Mesenchymal stem cell (in vitro differentiated cells and primary cell): ENCODE results near the gene STARD6. TPM values are rescaled to one million over a fixed set of nuclear protein-coding genes. Genes with fewer than 3 reads are reported as not detected.

Experiments
- DNase-seq: peaks from one replicate; pipeline ENCODE4 v3.0.0-alpha.2; 2013
- H2AFZ ChIP-seq: one replicate; pipeline ENCODE4 v1.6.1; 2013; ENCODE audit warnings: low read depth, mild to moderate bottlenecking, control low read depth, inconsistent platforms, low read length, moderate library complexity
- H2AK5ac ChIP-seq: 2 replicates; pipeline ENCODE4 v1.6.1; 2013; ENCODE audit warnings: low read length, moderate library complexity, mild to moderate bottlenecking, inconsistent platforms; ENCODE audit not compliant: severe bottlenecking
- H2BK120ac ChIP-seq: one replicate; pipeline ENCODE4 v1.6.1; 2013; ENCODE audit warnings: low read depth, mild to moderate bottlenecking, inconsistent platforms, low read length, moderate library complexity
- H2BK12ac ChIP-seq, 2 experiments: one replicate each; pipeline ENCODE4 v1.6.1; 2013; ENCODE audit warnings: inconsistent platforms in 2 of 2, low read length in 2 of 2, mild to moderate bottlenecking in 2 of 2, moderate library complexity in 2 of 2, control low read depth in 1 of 2
- H2BK15ac ChIP-seq: one replicate; pipeline ENCODE4 v1.6.1; 2013; ENCODE audit warnings: mild to moderate bottlenecking, low read depth, inconsistent platforms; ENCODE audit not compliant: poor library complexity, severe bottlenecking
- H2BK5ac ChIP-seq: 2 replicates; pipeline ENCODE4 v1.6.1; 2013; ENCODE audit warnings: low read depth, mild to moderate bottlenecking, low read length, control low read depth, inconsistent platforms; ENCODE audit not compliant: poor library complexity, severe bottlenecking
- H3K14ac ChIP-seq, 2 experiments: one replicate each; pipeline ENCODE4 v1.6.1; 2013; ENCODE audit warnings: inconsistent platforms in 2 of 2, low read length in 2 of 2, control low read depth in 1 of 2, mild to moderate bottlenecking in 1 of 2, moderate library complexity in 1 of 2
- H3K18ac ChIP-seq, 2 experiments: one replicate each; pipeline ENCODE4 v1.6.1; 2013; ENCODE audit warnings: inconsistent platforms in 2 of 2, low read length in 2 of 2, control low read depth in 1 of 2, low read depth in 1 of 2, mild to moderate bottlenecking in 1 of 2
- H3K23ac ChIP-seq, 2 experiments: one replicate each; pipeline ENCODE4 v1.6.1; 2013; ENCODE audit warnings: inconsistent platforms in 2 of 2, low read length in 2 of 2, mild to moderate bottlenecking in 2 of 2, moderate library complexity in 2 of 2, control low read depth in 1 of 2
- H3K27ac ChIP-seq: 2 replicates; pipeline ENCODE4 v1.5.1; 2013; ENCODE audit warnings: mild to moderate bottlenecking, moderate library complexity, low read length, control low read depth, inconsistent platforms; ENCODE audit not compliant: poor library complexity, severe bottlenecking
- H3K27me3 ChIP-seq, 2 experiments: 2 replicates each; pipeline versions ENCODE4 v1.6.1 to v1.7.0; 2013; ENCODE audit warnings: low read length in 2 of 2, mild to moderate bottlenecking in 2 of 2, moderate library complexity in 2 of 2, control low read depth in 1 of 2, inconsistent platforms in 1 of 2; ENCODE audit not compliant: control insufficient read depth in 1 of 2, insufficient read depth in 1 of 2
- H3K36me3 ChIP-seq, 2 experiments: 2 replicates each; pipeline versions ENCODE4 v1.6.1 to v1.7.0; 2013; ENCODE audit warnings: low read length in 2 of 2, control low read depth in 1 of 2, inconsistent platforms in 1 of 2, low read depth in 1 of 2, mild to moderate bottlenecking in 1 of 2; ENCODE audit not compliant: insufficient read depth in 2 of 2, control insufficient read depth in 1 of 2
- H3K4ac ChIP-seq, 2 experiments: one replicate each; pipeline ENCODE4 v1.6.1; 2013; ENCODE audit warnings: inconsistent platforms in 2 of 2, low read length in 2 of 2, mild to moderate bottlenecking in 2 of 2, moderate library complexity in 2 of 2, control low read depth in 1 of 2, low read depth in 1 of 2
- H3K4me1 ChIP-seq: 2 replicates; pipeline ENCODE4 v1.6.1; 2013; ENCODE audit warnings: low read depth, low read length, control low read depth; ENCODE audit not compliant: control insufficient read depth, insufficient read depth
- H3K4me2 ChIP-seq: 2 replicates; pipeline ENCODE4 v1.6.1; 2013; ENCODE audit warnings: low read length, mild to moderate bottlenecking, inconsistent platforms; ENCODE audit not compliant: poor library complexity, severe bottlenecking
- H3K4me3 ChIP-seq, 2 experiments: 2 replicates each; pipeline versions ENCODE4 v1.5.1 to v1.7.0; 2013; ENCODE audit warnings: low read length in 2 of 2, mild to moderate bottlenecking in 2 of 2, control low read depth in 1 of 2, low read depth in 1 of 2; ENCODE audit not compliant: insufficient read depth in 1 of 2
- H3K79me1 ChIP-seq: replicated peaks from 2 replicates; pipeline ENCODE4 v1.6.1; 2013; ENCODE audit warnings: mild to moderate bottlenecking, control low read depth, low read length, inconsistent platforms; ENCODE audit not compliant: poor library complexity, severe bottlenecking
- H3K9ac ChIP-seq: 2 replicates; pipeline ENCODE4 v1.7.0; 2013; ENCODE audit warnings: mild to moderate bottlenecking, low read length, moderate library complexity
- H3K9me3 ChIP-seq: 2 replicates; pipeline ENCODE4 v1.7.0; 2013; ENCODE audit warnings: mild to moderate bottlenecking, low read length; ENCODE audit not compliant: control insufficient read depth
- H4K8ac ChIP-seq: one replicate; pipeline ENCODE4 v1.6.1; 2013; ENCODE audit warnings: inconsistent platforms, mild to moderate bottlenecking, low read length, moderate library complexity
- H4K91ac ChIP-seq: one replicate; pipeline ENCODE4 v1.6.1; 2013; ENCODE audit warnings: mild to moderate bottlenecking, low read length, inconsistent platforms
- WGBS: methylation state at CpG from one replicate; pipeline ENCODE4 v1.1.7; 2013; ENCODE audit warnings: mixed read lengths; 5-methylcytosine and 5-hydroxymethylcytosine counted together
- polyA plus RNA-seq, 2 experiments: library from polyadenylated mRNA; stranded (reverse); fragments of 200-250 nt; gene quantifications; one replicate each; pipeline ENCODE4 v1.2.3, GENCODE V29; 2013

Gene STARD6
- 0.10 TPM for polyA plus RNA-seq (2013, experiment 1 of 2)
- 0.21 TPM for polyA plus RNA-seq (2013, experiment 2 of 2)

- Histone ChIP-seq H3K18ac (peak within 1 kb of the TSS; percentile 46 to 54), H3K27ac (peak within 1 kb of the TSS; percentile 54), H2AFZ (peak within 1 kb of the TSS; percentile 92), H3K23ac (peak within 1 kb of the TSS in 1 of 2 experiments; percentile 89), H2BK5ac (peak within 1 kb of the TSS; percentile 22), H3K9ac (peak within 1 kb of the TSS; percentile 91), H2AK5ac (no peak within 1 kb of the TSS), H3K4ac (peak within 1 kb of the TSS; percentile 36 to 79), H4K91ac (peak within 1 kb of the TSS; percentile 95), H3K9me3 (no peaks in the 10 kb centered on the region), H3K79me1 (peaks cover 8% of the 10 kb centered on the region), H3K36me3 (no peaks in the 10 kb centered on the region), H3K4me2 (peak within 1 kb of the TSS; percentile 88), H2BK15ac (peak within 1 kb of the TSS; percentile 1), H3K4me3 (peak within 1 kb of the TSS; percentile 80 to 95), H2BK120ac (peak within 1 kb of the TSS; percentile 91), H2BK12ac (peak within 1 kb of the TSS in 1 of 2 experiments; percentile 7), H3K27me3 (no peaks in the 10 kb centered on the region), H4K8ac (peak within 1 kb of the TSS; percentile 91), H3K14ac (peak within 1 kb of the TSS in 1 of 2 experiments; percentile 97), H3K4me1 (no peaks in the 10 kb centered on the region)
- peak; percentile 90 for DNase-seq
- WGBS: under 1% methylated on average over 55 of the region's 62 CpGs
These were observed at the start of gene STARD6, which contains the start of gene C18orf54 for GRCh38 chr18:54357660-54358494. STARD6 (minus strand) TSS chr18:54357858; CDS start chr18:54354573, 3,285 bp downstream. C18orf54 (plus strand) TSS chr18:54357906; CDS start chr18:54360573, 2,667 bp downstream.

GRCh38 chr18:54405290-54405689, 47.6 kb upstream of the STARD6 start:
- H3K9ac ChIP-seq: no peak overlapping the region
- H4K91ac ChIP-seq: no peak overlapping the region
- H3K4me2 ChIP-seq: no peak overlapping the region
- H3K27ac ChIP-seq: no peak overlapping the region
- H3K18ac ChIP-seq: no peak overlapping the region
- H3K14ac ChIP-seq: no peak overlapping the region
- no peak overlapping the region for H2AK5ac ChIP-seq
- no peaks in the 10 kb centered on the region for H3K27me3 ChIP-seq
- H2AFZ ChIP-seq: no peak overlapping the region
- H2BK12ac ChIP-seq: no peak overlapping the region
- no peak overlapping the region for H2BK120ac ChIP-seq
- no peak overlapping the region for H4K8ac ChIP-seq
- no peak overlapping the region for H3K4me3 ChIP-seq
- no peak overlapping the region for H2BK5ac ChIP-seq
- no peaks in the 10 kb centered on the region for H3K4me1 ChIP-seq
- DNase-seq: no peak
- no peaks in the 10 kb centered on the region for H3K9me3 ChIP-seq
- no peak overlapping the region for H3K4ac ChIP-seq
- H3K79me1 ChIP-seq: no peaks in the 10 kb centered on the region
- H2BK15ac ChIP-seq: no peak overlapping the region
- H3K36me3 ChIP-seq: no peaks in the 10 kb centered on the region
- no peak overlapping the region for H3K23ac ChIP-seq

- H2AFZ ChIP-seq: no peak overlapping the region
- no peak overlapping the region for H4K91ac ChIP-seq
- H2BK12ac ChIP-seq: no peak overlapping the region
- H2AK5ac ChIP-seq: no peak overlapping the region
- H3K4me1 ChIP-seq: no peaks in the 10 kb centered on the region
- no peaks in the 10 kb centered on the region for H3K79me1 ChIP-seq
- H3K23ac ChIP-seq: no peak overlapping the region
- DNase-seq: no peak
- no CpG with 5 or more reads among the region's 1 CpG for WGBS
- H4K8ac ChIP-seq: no peak overlapping the region
- H3K4me2 ChIP-seq: no peak overlapping the region
- H3K9me3 ChIP-seq: no peaks in the 10 kb centered on the region
- H2BK15ac ChIP-seq: no peak overlapping the region
- no peak overlapping the region for H3K27ac ChIP-seq
- no peak overlapping the region for H3K9ac ChIP-seq
- no peak overlapping the region for H2BK5ac ChIP-seq
- no peaks in the 10 kb centered on the region for H3K36me3 ChIP-seq
- H3K14ac ChIP-seq: no peak overlapping the region
- H3K4ac ChIP-seq: no peak overlapping the region
- no peak overlapping the region for H3K4me3 ChIP-seq
- H3K18ac ChIP-seq: no peak overlapping the region
- no peaks in the 10 kb centered on the region for H3K27me3 ChIP-seq
- H2BK120ac ChIP-seq: no peak overlapping the region
These were observed 39.1 kb upstream of the STARD6 start for GRCh38 chr18:54396760-54397159.

GRCh38 chr18:54393648-54394294, 36.1 kb upstream of the STARD6 start:
- Histone ChIP-seq H3K4me3 (no peak overlapping the region), H3K79me1 (no peaks in the 10 kb centered on the region), H2BK5ac (no peak overlapping the region), H3K4ac (no peak overlapping the region), H2BK12ac (no peak overlapping the region), H3K14ac (no peak overlapping the region), H3K4me1 (peaks cover 2% of the 10 kb centered on the region), H4K8ac (no peak overlapping the region), H3K27me3 (no peaks in the 10 kb centered on the region), H2BK120ac (no peak overlapping the region), H3K9ac (no peak overlapping the region), H4K91ac (no peak overlapping the region), H2AFZ (no peak overlapping the region), H3K23ac (no peak overlapping the region), H3K4me2 (no peak overlapping the region), H3K36me3 (no peaks in the 10 kb centered on the region), H3K18ac (no peak overlapping the region), H3K9me3 (no peaks in the 10 kb centered on the region), H2BK15ac (no peak overlapping the region), H2AK5ac (no peak overlapping the region), H3K27ac (no peak overlapping the region)
- WGBS: 95% methylated on average over 1 of the region's 1 CpG
- no peak for DNase-seq
